HG02763 (cell line): ENCODE results near the gene ENTREP3.
"Not testable (repeated sequence)": the region's sequence is repeated elsewhere in the genome, so short reads cannot be mapped to it uniquely, and the experiment has no call there.

Source experiments
- ATAC-seq: cut with Tn5 transposase; IDR thresholded peaks from one replicate; pipeline ENCODE4 v1.9.1; 2021; ENCODE audit warnings: mild to moderate bottlenecking, moderate library complexity; ENCODE audit not compliant: unreplicated experiment

ENTREP3 gene

DNA sequence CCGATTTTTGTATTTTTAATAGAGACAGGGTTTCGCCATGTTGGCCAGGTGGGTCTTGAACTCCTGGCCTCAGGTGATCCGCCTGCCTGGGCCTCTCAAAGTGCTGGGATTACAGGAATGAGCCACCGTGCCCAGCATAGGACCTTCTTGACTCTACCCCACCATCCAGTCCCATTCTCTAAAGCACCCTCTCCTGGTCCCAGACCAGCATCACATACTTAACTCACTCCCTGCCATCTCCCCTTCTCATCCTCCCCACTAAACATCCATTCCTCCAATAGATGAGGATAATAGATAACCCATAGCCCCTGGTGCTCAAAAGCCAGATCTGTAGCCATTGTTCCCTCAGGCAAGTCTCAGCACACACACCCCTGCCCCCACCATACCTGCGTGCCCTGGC lies 2.1 kb downstream of the ENTREP3 start:
- ATAC-seq = no peak

DNA sequence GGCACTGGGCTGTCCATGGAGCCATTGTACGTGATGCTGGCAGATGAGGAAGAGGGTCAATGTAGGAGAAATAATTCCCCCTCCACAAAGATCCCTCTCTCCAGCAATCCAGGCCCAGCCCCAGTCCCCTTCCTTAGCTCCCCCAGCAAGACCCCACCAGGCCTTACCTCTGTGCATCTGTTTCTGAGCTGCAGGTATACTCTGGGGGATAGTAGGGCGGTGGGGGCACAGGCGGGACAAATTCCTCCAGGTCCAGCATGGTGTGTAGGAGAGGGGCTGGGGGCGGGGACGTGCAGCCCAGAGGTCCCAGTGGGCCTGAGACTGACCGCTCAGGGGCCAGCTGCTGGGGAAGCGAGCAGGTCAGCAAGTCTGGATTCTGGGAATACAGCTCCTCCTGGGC lies 3.7 kb downstream of the ENTREP3 start:
- no peak for ATAC-seq

DNA sequence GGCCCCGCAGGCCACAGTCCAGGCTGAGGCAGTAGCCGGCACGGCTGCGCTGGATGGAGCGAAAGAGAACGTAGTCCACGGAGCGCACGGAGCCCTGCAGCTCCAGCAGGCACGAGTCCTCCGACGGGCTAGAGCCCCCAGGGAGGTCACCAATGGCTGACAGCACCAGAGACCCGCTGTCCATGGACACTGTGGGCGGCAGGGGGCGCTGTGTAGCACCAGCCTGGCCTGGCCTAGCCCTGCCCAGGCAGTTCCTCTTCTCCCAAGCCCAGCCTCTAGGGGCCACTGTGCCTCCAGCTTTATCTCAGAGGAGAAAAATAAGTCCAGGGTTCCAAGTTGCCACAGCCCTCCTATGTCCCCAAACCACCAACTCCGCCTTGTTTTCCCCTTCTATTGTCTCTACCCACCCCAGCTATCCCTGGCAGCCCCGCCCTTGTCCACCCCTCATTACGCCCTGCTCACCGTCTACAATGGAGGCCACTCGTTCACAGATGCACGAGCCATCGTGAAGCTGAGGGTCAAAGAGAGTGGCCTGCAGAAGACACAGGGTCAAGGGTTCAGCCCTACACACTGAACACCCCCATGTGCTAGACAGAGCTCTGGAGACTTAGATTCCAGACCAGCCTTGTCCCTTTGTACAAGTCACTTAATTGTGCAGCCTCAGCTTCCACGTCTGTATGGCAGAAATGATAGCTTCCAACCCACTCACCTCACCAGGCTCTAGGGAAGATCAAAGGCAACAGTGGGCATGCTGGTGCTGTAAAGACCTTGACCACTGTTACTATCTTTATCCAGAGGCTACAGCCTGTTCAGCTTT lies 4.4 kb downstream of the ENTREP3 start:
- ATAC-seq = peak; percentile 87

DNA sequence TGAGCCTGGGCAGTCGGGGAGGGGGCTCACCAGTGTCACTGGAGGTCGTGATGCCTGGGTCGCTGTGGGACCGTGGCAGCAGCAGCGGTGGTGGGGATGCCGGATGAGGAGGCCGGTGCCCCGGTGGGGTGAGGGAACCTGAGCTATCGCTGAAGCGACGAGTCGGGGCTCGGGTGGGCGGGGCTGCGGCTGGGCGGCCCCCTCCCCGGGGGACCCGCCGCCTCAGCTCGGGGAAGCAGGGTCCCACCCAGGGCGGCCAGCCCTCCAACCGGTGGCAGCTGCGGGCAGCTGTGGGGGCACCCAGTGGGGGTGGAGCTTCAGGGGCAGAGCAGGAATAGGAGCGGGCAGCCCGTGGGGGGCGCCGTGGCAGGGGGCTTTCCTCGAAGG lies 5.0 kb downstream of the ENTREP3 start:
- no peak for ATAC-seq

DNA sequence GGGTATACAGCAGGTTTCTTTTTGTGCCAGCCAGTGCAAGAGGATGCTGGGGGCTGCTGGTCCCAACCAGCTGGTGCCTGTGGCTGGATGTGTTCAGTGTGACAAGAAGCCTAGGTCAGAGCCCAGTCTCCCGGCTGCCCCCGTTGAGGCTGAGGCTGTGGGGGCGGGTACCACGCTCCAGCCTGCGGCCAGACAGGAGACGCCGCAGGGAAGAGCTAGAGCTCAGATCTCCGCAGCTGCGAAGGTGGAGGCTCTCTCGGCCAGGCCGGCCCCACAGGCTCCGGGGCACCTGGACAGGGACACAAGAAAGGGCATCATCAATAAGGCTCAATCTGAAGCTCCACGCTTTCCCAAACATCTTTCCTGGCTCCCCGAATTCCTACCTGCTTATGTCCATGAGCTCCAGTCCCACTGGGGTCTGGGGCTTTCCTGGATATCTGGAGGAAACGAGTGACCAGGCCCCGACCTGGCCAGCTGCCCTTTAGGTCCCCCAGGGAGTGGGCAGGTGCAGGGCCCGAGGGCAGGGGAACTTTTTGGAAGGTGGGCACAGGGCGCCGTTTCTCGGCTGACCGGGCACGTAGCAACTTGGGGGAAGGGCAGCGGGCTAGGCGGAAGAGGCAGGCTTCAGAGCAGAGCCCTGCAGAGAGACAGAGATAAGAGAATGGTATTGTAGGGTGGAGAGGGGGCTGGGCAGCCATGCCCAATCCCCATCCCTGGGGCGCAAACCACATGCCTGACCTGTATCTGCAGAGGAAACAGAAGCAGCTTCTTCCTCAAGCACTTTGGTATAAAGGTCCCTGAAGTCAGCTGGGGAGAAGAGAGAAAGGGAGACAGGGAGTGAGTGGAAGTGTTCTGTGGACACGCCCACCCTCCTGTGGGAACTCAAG lies 7.4 kb downstream of the ENTREP3 start:
- ATAC-seq = no peak

DNA sequence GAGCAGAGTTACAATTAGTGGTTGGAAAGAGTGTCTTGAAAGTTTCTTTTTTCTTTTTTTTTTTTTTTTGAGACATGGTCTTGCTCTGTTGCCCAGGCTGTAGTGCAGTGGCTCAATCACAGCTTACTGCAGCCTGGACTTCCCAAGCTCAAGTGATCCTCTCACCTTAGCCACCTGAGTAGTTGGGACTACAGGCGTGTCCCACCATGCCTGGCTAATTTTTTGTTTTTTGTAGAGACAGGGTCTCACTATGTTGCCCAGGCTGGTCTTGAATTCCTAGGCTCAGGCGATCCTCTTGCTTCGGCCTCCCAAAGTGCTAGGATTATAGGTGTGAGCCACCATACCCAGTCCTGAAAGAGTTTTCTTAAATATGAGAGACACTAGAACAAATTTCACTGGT lies 8.5 kb downstream of the ENTREP3 start:
- ATAC-seq = not testable (repeated sequence)

DNA sequence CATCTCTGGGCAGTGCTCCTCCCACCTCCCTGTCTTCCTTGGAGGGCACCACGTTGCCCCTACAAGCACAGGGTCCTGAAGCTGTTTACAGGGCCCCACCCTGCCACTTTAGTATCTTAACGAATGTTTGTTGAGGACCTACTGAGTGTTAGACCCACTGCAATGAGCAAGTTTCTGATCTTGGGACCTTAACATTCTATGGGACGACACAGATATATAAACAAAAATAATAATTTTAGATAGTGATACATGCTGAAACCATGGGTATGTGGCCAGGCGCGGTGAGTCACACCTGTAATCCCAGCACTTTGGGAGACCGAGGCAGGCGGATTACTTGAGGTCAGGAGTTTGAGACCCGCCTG lies 10.1 kb downstream of the ENTREP3 start:
- no peak for ATAC-seq

DNA sequence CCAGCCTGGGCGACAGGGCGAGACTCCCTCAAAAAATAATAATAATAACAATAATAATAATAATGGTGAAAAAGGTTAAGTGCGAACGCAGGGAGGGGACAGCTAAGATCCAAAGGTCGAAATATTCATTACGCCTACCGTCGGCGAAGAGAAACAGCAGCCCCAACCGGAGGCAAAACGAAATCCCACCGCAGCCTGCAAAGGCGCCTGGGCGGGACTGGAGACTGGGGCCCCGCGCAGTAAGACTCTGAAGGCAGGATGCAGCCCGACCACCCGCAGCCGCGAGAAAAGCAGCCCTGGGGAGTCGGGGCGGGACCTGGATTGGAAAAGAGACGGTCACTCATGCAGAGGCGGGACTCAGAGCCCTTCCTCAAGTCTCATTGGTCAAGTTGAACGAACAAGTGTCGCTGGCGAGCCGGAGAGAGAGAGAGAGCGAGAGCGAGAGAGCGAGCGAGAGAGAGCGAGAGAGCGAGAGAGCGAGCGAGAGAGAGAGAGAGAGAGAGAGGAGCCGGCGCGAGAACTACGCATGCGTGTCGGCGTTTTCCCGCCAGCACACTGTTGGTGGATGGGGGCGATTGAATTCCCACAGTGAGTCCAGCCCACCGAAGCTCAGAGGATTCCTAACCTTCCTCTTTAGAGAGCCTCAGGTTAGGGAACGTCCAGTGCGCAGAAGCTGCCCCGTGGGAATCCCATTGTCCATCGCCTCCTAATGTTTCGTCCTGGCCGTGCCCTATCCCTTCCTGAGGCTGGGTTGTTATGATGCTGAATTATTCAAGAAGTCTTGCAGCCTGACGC lies 10.7 kb downstream of the ENTREP3 start:
- ATAC-seq = peak; percentile 90

DNA sequence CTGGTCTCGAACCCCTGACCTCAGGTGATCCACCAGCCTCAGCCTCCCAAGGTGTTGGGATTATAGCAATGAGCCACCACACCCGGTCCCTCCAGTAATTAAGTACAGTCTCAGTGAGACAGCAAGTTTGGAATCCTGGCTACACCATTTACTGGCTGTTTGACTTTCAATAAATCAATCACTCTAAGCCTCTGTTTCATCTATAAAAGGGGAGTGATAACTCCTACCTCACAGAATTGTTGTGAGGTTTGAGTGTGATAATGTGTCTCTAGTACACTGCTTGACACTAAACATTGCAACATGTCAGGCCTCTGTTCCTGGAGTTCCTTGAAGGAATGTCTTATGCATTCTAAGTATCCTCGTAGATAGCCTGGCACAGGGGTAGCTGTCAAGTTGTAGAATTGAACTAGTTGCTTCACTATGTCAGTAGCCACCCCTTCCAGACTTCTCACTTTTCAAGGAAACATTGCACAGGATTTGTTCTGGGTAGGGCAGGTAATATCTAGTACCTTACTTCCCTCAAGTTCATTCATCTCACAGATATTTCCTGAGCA lies 12.4 kb downstream of the ENTREP3 start:
- no peak for ATAC-seq

DNA sequence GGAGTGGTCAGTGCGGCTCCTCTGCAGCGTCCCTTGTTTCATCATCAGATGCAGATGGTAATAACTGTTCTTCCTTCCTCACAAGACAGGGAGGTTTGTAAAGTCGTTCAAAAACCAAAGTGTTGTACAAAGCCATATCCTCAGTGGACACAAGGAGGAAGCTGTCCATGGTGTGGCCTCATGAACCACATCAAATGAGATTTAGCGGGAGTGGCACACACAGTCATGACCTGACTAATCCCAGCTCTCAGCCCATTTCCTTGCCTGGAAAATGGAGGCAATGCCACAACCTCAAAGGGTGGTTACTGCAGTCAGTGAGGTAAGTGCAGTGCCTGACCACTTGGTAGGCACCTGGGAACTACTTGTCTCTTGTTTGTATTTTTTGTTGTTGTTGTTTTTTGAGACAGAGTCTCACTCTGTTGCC lies 13.4 kb downstream of the ENTREP3 start:
- ATAC-seq = no peak

DNA sequence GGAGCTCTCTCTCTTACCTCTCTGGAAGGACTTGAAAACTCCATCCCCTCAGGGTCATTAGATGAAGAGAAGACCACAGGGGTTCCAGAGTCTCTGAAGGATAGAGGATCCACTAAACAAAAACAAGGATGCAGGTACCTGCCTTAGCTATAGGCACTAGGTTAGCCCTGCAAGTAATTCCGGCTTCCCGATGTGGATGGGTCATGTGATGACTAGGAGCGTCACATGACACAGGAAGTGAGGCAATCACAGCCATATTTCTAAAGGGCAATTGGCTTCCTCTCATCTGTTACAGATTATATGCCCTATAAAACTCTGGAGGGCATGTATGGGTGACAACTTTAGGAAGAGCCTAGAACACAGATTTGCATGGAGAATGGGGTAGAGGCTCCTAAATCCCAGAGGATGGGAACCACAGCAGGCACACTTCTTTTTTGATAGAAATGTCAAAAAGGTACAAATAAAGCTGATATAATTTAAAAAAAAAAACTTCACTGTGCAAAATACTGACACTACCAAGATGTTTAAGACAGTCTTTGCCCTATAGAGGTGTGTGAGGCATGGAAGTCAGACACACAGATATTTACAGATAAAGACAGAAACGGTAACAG lies 14.1 kb downstream of the ENTREP3 start:
- no peak for ATAC-seq

DNA sequence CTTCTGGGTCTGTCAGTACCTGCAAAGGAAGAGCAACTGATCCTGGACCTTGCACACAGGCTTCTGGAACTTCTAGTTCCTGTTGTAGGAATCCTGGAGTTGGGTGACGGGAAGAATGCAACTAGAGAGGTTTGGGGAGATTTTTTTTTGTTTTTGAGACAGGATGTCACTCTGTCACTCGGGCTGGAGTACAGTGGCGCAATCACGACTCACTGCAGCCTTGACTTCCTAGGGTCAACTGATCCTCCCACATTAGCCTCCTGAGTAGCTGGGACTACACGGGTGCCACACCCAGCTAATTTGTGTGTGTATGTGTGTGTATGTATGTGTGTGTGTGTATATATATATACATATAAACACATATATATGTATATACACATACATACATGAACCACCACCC lies 18.8 kb downstream of the ENTREP3 start:
- no peak for ATAC-seq

DNA sequence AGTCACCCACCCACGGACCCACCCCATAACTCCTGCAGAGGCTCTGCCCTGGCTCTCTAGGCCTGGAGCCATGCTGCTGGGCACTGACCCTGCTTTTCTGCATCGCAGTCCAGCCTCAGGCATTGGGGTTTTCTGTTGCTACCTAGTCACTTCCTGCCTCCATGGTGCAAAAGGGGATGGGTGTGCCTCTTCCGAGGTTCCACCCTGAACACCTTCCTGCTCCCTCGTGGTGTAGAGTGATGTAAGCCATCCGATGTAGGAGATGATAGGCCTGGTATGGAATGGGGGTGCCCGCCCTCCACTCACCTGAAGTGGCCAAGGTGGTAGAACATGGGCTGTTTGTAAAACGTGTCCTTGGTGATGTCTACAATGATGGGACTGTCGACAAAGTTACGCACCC lies 19.9 kb downstream of the ENTREP3 start:
- not testable (repeated sequence) for ATAC-seq

DNA sequence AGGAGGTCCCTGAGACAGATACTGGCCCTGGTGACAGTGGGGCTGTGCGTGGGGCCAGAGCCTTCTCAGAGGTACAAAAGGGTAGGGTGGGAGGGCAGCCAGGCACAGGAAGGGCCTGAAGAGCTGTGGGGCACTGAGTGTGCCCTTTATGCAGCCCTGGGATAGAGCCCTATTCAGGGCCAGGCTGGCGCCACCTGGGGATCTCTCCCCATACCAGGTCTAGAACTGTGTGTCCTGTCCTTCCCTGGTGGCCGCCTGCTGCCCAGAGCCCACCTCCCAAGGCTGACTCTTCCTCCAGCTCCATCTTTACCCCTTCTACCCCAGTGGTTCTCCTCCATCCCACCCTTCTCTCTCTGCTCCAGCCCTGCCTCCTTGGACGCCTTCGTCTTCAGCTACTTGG lies 21.8 kb downstream of the ENTREP3 start:
- ATAC-seq = not testable (repeated sequence)

DNA sequence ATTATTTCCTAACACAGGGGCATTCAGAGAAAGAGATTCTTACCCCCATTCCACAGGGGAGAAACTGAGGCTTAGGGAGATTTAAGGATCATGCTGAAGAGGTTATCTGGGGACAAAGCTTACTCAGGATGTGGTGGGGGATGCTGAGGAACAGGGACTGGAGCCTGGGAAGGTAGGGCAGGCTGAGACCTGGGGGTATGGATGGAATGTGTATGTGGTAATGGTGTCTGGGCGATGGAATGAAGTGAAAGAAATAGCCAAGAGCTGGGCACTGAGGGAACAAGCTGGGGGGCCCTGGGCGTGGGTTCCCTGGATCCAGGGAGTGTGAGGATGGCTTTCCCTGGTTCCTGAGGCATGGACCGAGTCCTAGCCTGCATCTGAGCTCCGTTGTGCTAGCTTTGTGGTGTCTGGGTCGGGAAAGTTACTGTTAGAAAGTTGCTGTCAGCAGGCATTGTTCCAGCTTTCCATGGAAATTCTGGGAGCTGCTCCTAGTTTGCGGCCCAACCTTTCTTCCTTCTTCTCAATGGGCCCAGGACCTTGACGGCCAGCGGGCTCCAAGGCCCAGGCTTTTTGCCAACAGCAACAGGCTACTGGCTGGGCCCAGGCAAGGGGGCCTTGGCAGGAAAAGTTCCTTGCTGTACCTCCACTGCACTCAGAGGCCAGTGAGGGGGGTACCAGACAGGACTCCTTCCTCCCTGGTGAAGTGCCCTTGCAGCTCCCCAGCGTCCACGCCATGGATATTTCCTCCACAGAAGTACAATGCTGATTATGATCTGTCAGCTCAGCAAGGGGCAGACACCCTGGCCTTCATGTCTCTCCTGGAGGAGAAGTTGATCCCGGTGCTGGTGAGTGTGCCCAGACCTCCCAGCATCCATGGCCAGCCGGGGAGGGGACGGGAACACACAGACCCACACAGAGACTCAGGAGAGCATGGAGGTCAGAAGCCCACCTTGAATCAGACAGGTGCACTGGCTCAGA lies 23.0 kb downstream of the ENTREP3 start:
- ATAC-seq = not testable (repeated sequence)

DNA sequence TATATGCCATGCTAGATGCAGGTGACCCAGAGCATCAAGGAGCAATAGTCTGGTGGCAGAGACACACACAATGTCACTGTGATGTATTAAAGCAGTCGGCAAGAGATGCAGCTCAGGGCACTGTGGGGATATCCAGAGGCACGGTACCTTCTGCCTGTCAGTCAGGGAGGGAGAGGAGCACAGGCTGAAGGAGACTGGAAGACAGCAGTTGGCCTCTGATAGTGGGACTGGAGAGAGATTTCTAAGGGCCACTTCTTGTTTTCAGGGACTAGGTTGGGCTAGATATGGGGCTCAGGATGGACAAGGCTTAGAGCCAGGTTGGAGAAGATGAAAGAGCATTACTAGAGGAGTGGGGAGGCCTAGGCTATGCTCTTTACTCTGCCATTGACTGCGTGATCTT lies 24.0 kb downstream of the ENTREP3 start:
- not testable (repeated sequence) for ATAC-seq

DNA sequence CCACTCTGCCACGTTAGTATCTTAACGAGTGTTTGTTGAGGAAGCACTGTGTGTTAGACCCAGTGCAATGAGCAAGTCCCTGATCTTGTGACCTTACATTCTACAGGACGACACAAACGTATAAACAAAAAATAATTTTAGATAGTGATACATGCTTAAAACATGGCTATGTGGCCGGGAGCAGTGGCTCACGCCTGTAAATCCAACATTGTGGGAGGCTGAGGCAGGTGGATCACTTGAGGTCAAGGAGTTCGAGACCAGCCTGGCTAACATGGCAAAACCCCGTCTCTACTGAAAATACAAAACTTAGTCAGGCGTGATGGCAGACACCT lies 27.2 kb downstream of the ENTREP3 start:
- ATAC-seq = no peak

DNA sequence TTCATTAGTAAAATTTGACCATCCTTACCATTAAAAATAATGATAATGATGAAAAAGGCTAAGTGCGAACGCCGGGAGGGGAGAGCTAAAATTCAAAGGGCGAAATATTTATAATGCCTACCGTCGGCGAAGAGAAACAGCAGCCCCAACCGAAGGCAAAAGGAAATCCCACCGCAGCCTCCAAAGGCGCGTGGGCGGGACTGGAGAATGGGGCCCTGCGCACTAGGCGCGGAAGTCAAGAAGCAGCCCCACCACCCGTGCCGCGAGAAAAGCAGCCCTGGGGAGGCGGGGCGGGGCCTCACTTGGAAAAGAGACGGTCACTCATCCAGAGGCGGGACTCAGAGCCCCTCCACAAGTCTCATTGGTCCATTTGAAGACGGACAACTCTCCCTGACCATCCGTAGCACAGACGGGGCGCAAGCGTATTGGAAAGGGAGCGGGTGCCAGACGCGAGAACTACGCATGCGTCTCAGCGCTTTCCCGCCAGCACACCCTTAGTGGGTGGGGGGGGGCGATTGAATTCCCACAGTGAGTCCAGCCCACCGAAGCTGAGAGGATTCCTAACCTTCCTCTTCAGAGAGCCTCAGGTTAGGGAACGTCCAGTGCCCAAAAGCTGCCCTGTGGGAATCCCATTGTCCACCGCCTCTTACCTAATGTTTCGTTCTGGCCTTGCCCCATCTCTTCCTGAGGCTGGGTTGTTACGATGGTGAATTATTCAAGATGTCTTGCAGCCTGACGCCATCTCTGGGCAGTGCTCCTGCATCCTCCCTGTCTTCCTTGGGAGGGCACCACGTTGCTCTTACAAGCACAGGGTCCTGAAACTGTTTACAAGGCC lies 27.8 kb downstream of the ENTREP3 start:
- ATAC-seq = peak; percentile 93

DNA sequence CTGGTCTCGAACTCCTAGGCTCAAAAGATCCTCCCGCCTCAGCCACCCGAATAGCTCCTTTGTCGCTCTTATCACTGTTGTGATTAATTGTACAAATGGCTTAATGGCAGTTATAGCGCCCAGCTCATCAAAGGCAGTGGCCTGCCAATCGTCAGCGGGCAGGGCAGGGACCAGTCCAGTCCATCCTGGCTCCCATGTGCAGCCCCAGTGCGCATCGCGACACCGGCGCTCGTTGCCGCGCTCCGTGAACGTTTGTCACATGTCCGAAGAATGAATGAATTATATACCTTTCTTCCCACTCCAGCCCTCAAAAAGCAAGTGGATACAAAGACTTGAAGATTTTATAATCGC lies 28.4 kb downstream of the ENTREP3 start:
- no peak for ATAC-seq
